ENCODE data around the gene SF3B5.
A peak's percentile ranks its signal among the peaks of the same experiment; 100 is the strongest.
"Not testable (repeated sequence)": the region's sequence is repeated elsewhere in the genome, so short reads cannot be mapped to it uniquely, and the experiment has no call there.

SF3B5 gene

GRCh38 chr6:144104898-144105487 lies 9.6 kb upstream of the SF3B5 start:
- no peak for DNase-seq (ENCODE audit: low read depth)

DNA sequence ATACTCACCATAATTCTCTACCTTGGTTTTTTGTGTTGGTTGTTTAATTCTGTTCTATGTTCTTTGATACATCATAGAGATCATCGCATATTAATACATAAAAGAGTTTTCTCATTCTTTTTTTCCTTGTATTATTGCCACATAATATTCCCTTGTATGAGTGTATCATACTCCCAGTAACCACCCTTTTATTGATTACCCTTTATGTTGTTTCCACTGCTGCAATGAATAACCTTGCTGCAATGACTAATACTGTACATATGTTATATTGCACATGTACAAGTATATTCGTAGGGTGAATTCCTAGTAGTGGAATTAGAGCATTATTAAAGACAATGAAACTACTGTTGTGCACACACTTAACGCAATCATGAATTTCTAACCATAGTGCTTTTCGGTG lies 9.1 kb upstream of the SF3B5 start:
- DNase-seq (ENCODE audit: low read depth) = no peak

DNA sequence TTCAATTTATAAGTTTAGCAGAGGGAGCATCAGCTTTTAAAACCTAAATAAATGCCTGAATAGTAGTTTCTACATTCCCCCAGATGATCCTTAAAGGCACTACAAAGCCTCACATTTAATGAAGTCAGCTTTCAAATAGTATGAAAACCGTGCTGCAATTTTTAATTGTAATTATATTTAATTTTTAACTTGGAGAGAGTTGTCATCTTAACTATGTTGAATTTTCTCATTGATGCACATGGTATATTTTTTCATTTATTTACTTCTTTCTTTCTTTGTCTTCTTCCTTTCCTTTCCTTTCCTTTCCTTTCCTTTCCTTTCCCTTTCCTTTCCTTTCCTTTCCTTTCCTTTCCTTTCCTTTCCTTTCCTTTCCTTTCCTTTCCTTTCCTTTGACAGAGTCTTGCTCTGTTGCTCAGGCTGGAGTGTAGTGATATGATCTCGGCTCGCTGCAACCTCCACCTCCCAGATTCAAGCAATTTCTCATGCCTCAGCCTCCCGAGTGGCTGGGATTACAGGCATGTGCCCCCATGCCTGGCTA lies 7.7 kb upstream of the SF3B5 start:
- no peak for DNase-seq (ENCODE audit: low read depth)

- DNase-seq (ENCODE audit: low read depth) = no peak
These were observed 3.6 kb upstream of the SF3B5 start for GRCh38 chr6:144098993-144099392.

DNA sequence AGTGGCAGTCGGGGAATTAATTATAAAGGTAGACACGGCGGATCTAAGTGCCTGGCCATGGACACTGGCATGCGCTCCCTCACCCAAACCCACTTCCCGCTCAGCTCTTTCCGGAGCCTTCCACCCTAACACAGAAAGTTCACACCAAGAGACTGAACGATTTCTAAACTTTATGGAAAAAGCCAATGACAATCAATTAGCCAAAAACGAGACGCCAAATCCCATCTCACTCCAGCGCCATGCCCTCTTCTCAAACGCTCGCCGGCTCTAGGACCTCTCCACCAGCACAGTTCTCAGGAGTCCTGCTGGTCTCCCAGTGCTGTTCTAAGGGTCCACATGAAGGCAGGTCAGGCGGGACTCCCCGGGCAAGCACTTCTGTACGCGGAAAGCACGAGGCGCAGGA lies 641 bp downstream of the SF3B5 start:
- DNase-seq (ENCODE audit: low read depth) = no peak

- DNase-seq (ENCODE audit: low read depth) = no peak
These were observed 1.7 kb downstream of the SF3B5 start for GRCh38 chr6:144093658-144094057.

- no peak for DNase-seq (ENCODE audit: low read depth)
These were observed 2.1 kb downstream of the SF3B5 start for GRCh38 chr6:144093236-144093635.

- DNase-seq (ENCODE audit: low read depth) = no peak
These were observed 5.0 kb downstream of the SF3B5 start for GRCh38 chr6:144090384-144090783.

DNA sequence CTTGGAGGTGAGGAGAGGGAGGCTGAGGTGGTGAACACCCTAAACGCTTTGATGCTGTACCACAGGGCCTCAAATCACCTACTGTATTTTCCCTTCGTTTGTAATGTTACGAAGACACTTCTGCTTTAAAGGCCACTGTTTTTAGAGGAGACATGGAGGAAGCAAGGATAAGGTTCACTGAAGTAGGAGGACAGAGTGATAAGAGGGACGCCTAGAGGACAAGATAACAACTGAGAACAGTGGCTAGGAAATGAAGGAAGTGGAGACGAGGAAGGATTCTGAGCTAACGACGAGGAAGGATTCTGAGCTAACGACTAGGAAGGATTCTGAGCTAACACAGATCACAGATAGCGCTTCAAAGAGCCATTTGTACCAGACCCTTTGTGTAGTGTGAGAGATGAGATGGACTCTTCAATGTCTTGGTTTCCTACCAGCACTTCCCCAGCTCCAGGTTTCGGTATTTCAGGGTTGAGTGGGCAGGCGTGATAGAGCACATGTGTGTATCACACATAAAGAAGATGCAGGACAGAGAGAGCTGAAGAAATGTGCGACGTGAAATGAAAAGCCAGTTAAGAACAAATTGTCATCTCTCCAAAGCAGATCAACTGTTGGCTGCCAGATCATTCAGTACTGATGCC lies 7.5 kb downstream of the SF3B5 start:
- DNase-seq (ENCODE audit: low read depth) = no peak

DNA sequence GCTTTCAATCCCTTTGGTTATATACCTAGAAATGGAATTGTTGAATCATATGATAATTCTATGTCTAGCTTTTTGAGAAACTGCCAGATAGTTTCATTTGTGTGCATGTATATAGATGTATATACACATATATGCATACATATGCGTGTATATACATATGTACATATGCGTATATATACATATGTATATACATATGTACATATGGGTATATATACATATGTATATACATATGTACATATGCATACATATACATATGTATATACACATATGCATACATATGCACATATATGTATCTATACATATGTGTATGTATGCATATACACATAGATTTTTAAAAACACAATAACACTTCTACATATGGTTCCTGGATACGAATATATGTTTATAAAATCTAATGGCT lies 8.4 kb downstream of the SF3B5 start:
- no peak for DNase-seq (ENCODE audit: low read depth)

DNA sequence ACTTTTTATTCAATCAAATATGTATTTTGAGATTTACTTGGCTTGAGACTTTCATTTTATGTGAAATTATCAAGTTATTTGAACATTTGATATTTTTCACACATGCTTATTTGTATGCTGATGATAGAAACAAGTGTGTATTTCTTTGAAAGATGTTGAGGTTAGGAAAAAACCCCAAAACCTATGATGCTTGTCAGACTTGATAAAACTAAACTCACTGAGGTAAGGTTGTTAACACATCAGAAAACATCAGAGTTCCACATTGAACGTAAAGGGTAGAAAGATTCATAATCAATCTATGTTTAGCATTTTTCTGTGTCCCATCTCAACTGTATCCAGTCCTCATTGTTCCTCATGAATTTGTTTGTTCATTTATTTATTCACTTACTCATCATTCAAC lies 12.2 kb downstream of the SF3B5 start:
- DNase-seq (ENCODE audit: low read depth) = no peak

DNA sequence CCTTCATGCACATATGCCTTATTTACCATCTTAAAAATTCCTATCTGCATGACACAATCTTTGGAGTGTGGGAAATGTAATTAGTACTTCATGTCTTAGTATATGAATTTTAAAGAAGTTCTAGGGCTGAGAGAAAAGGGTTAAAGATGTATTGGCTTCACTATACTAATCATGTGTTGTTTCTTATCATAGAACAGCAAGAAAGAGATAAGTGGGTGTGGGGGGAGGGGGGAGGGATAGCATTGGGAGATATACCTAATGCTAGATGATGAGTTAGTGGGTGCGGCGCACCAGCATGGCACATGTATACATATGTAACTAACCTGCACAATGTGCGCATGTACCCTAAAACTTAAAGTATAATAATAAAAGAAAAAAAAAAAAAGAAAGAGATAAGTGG lies 13.0 kb downstream of the SF3B5 start:
- not testable (repeated sequence) for DNase-seq (ENCODE audit: low read depth)

DNA sequence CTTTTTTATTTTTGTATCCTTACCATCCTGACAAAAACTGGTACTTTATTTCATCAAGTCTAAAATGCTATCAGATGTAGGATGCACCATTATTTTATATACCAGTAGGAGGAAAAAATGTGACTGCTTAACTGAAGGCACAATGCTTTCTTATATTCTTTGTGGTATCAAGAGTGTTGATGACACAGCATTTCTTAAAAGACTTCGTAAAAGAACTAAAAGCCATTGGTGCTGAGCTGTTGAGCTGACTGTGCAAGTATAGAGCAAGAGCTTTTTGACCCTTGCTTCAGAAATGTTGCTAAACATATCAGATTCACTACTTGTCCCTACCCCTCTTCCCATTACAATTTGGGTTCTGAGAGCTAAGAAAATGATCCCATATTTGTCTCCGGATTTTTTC lies 17.5 kb downstream of the SF3B5 start:
- no peak for DNase-seq (ENCODE audit: low read depth)

- DNase-seq (ENCODE audit: low read depth) = no peak
These were observed 19.5 kb downstream of the SF3B5 start for GRCh38 chr6:144075875-144076274.

GRCh38 chr6:144075187-144075586 lies 20.2 kb downstream of the SF3B5 start:
- DNase-seq (ENCODE audit: low read depth) = no peak

- no peak for DNase-seq (ENCODE audit: low read depth)
These were observed 22.3 kb downstream of the SF3B5 start for GRCh38 chr6:144073024-144073423.

GRCh38 chr6:144069506-144069905 lies 25.9 kb downstream of the SF3B5 start:
- DNase-seq (ENCODE audit: low read depth) = no peak

DNA sequence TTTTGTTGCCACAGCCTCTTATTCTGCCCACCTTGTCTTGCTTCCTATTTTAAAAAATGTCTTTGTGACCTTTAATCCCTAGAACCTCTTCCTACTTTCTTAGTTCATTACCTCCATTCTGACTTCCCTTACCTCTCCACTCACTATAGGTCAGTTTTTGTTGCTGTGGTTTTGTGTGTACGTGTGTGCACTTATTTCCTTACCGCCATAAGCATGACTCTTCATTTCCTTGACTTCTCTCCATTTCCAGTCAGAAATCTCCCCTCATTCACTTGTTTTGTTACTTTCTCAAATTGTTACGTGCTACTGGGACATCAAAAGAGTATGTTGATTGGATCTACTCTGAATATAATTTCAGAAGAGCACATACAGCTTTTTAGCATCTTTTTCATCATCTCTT lies 26.6 kb downstream of the SF3B5 start:
- DNase-seq (ENCODE audit: low read depth) = no peak

DNA sequence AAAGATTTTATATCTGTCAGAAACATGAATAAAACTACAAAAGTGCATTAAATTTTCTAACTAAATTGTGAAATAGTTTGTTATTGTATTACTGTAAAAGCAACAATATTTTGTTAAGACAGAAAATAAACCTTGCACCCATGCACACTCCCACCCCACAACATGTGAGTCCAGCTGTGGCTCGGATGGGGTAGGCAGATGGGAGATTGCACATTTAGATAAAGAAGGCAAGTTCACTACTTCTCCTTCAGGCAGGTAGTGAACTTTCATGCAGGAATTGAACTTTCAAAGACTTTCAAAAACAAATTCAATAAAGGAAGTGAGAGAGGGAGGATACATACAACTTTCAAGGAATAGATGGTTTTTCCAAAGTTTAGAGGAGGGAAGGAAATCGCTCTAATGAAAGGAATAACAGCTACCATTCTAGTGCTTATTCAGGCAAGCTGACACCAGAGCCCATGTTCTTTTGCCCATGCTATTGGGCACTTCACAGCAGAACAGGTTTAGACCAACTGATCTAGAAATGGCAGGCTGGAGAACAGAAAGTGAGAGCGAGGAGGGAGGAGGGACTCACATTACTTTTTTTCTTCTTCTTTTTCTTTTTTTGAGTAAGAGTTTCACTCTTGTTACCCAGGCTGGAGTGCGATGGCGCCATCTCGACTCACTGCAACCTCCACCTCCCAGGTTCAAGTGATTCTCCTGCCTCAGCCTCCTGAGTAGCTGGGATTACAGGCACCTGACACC lies 28.5 kb downstream of the SF3B5 start:
- DNase-seq (ENCODE audit: low read depth) = no peak

DNA sequence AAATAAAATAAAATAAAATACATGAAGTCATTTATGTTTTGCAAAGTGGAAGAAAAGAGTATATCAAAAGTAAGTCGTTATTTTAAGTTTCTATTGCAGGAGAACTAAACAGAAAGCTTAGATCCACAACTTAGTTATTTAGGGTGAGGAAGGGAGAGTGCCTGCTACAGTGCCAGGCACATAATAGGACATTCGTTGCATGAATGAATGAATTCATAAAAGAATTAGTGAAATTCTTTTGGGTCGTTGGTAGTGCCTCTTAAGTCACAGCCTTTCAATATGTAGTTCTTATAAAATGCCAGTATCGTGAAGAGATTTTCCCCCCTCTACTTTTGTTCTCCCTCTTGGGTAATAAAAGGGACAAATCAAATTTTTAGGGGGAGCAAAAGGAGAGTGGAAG lies 29.1 kb downstream of the SF3B5 start:
- DNase-seq (ENCODE audit: low read depth) = no peak

- DNase-seq (ENCODE audit: low read depth) = no peak
These were observed 30.1 kb downstream of the SF3B5 start for GRCh38 chr6:144065213-144065660.

DNA sequence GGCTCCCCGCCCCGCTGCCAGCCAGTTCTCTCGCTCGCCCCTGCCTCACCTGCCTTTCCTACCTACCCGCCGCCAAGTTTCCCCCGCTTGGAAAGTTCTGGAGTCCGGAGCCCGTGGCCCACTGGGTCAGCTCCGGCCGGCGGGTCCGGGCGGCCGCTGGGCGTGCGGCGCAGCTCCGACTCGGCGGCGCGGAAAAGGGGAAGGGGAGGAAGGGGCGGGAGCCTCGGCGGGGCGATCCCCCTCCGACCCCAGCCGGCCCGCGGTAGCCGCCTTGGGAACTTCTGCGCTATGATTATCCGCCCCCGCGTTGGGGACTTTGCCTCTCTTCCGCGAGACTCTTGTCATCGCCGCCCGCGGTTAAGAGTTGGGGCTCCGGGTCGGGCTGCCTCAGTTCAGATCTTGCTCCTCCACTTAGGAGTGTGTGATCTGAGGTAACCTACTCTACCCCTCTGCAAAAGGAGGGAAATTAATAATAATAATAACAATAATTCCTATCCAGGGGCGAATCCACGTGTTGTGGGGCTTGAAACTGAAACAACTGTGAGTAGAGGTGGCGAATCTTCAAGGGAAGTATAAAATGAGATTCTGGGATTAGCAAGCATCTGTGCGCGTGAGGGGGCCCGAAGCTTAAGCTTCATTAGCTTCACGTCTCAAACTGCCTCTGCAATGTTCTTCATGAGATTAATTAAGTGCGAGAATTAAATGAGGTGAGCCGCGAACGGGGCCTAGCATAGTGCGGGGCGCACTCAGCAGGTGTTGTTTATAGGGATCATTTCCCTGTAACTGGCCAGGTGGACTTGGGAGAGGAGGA lies 30.8 kb downstream of the SF3B5 start:
- DNase-seq (ENCODE audit: low read depth) = peak; percentile 59

All from stimulated activated CD8-positive, alpha-beta memory T cell treated with anti-CD3 and anti-CD28 coated beads, Interleukin-4, amount 100 ng/mL, for 24 hours (primary cell).